Hypothalamus (tissue), 51 donors: Measurements from ENCODE around the gene PTCHD4.
"Not testable (repeated sequence)": the region's sequence is repeated elsewhere in the genome, so short reads cannot be mapped to it uniquely, and the experiment has no call there.

Experiments
- DNase-seq, 51 donors: peaks; one replicate each; lab custom pipeline; 2025; lab: John Stamatoyannopoulos, UW

PTCHD4 gene

GRCh38 chr6:48111143-48111506, at the start of gene PTCHD4:
Gene PTCHD4, minus strand, starts transcription at chr6:48111197. Its CDS starts 42,240 bp downstream, at chr6:48068957.
- DNase-seq = no peak

- no peak for DNase-seq
Measured at GRCh38 chr6:48151142-48151541, 40.1 kb upstream of the PTCHD4 start.

- DNase-seq = no peak
Measured at GRCh38 chr6:48150701-48151100, 39.7 kb upstream of the PTCHD4 start.

- no peak for DNase-seq
Measured at GRCh38 chr6:48147051-48147450, 36.1 kb upstream of the PTCHD4 start.

DNA sequence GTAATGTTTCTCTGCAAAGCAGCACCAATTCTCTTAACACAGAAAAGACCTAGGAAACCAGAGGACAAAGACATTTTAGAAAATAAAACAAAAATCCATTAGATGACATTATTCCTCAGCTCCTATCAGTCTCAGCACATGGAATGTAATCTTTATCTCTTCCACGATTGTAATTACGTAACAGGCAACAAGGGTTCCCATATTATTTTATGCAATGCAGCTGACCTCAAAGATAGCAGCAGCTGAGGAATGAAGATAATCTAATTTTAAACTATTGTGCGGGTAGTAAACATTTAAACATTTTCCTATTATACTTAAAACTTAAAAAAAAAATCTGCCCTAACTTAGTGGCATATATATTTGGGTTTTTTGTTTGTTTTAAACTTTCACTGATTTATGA, 33.0 kb upstream of the PTCHD4 start:
- DNase-seq = no peak

DNA sequence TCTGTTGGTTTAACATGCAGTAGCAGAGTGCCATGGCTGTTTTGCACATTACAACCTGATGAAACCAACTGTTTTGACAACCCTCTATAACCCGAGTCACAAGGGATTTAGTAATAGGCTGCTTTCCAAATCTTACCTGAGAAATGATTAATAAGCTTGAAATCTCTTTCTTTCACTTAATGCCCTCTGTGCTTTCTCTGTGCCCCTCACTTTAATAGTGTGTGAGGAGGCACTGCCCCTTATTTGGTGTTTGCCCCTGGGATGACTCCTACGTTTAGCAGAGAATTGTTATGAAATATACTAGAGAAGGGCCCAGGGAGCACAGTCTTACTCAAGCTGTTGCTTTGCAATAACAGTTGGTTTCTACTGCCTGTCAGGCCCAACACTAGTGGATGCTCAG, 31.0 kb upstream of the PTCHD4 start:
- no peak for DNase-seq

- DNase-seq = no peak
Measured at GRCh38 chr6:48139818-48140614, 29.0 kb upstream of the PTCHD4 start.

GRCh38 chr6:48136856-48137255, 25.9 kb upstream of the PTCHD4 start:
- no peak for DNase-seq

DNA sequence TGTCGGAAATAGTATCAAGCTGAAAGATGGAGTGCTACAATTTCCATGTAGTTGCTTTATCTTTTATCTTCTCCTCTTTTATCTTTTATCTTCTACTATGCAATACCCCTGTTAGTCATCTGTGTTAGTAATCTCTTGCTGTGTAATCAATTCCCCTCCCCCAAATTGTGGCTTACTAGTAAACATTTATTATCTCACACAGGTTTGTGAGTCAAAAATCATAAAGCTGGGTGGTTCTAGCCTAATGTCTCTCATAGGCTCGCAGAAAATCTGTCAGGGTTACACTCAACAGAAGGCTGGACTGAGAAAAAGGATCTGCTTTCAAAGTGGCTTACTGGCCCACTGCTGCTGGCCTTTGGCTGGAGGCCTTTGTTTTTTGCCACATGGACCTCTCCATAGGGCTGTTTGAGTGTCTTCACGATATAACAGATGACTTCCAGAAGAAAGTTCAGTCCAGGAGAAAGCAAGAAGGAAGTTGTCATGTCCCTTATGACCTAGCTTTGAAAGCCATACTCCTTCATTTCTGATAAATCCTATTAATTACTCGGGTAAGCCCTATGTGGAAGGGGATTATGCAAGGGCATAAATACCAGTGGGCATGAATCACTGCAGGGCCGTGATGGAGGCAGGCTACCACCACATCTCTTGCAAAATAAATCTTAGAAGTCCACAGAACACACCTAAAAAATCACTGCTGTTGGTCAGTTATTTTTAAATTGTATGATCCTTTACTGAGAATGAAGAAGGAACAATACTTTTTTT, 24.5 kb upstream of the PTCHD4 start:
- no peak for DNase-seq

DNA sequence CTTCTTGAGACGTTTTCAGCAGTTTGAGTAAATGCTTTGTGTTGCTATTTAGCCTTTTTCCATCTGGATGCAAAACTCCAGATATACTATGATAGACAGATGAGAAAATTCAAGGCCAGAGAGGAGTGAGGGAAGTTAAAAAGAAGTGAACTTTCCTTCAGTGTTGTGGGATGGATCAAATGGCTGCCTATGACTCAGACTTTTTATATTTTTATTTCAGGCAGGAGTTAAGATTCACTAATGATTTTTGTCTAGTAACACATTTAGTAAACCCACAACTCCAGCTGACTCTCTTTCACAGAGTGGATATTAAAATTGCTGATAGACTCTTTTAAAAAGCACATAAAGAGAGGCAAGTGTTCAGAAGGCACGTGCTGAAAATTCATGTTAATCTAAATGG, 23.2 kb upstream of the PTCHD4 start:
- no peak for DNase-seq

DNA sequence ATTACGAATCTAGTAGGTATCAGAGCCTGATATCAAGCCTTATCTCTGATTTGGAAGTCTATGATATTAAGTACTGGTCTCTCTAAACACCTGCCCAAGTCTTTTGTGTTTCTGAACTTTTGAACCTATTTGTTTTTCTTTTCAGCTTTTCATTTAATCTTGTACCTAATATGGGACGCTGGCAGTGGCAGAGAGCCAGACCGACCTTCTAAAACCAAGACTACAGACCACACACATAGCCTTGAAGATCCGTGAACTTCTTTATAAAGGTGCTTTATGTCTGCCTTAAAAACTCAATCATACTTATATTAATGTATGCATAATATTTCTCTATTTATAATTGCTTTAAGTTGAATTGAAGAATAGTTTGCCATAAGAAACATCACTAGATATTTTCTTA, 12.6 kb upstream of the PTCHD4 start:
- no peak for DNase-seq

DNA sequence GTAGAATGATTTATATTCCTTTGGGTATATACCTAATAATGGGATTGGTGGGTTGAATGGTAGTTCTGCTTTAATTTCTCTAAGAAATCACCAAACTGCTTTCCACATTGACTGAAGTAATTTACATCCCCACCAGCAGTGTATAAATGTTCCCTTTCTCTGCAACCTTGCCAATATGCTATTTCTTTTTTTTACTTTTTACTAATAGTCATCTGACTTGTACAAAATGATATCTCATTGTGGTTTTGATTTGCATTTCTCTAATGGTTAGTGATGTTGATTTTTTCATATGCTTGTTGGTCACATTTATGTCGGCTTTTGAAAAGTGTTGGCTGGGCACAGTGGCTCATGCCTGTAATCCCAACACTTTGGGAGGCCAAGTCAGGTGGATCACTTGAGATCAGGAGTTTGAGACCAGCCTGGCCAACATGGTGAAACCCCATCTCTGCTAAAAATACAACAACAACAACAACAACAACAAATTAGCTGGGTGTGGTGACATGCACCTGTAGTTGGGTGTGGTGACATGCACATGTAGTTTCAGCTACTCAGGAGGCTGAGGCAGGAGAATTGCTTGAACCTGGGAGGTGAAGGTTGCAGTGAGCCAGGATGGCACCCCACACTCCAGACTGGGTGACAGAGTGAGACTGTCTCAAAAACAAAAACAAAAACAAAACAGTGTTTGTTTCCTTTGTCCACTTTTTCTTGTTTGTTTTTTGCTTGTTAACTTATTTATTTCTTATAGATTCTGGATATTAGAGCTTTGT, 11.2 kb upstream of the PTCHD4 start:
- DNase-seq = not testable (repeated sequence)

GRCh38 chr6:48116699-48117645, 6.0 kb upstream of the PTCHD4 start:
- DNase-seq = no peak

GRCh38 chr6:48113130-48113529, 2.1 kb upstream of the PTCHD4 start:
- DNase-seq = no peak

- DNase-seq = no peak
Measured at GRCh38 chr6:48111575-48111974, 578 bp upstream of the PTCHD4 start.

DNA sequence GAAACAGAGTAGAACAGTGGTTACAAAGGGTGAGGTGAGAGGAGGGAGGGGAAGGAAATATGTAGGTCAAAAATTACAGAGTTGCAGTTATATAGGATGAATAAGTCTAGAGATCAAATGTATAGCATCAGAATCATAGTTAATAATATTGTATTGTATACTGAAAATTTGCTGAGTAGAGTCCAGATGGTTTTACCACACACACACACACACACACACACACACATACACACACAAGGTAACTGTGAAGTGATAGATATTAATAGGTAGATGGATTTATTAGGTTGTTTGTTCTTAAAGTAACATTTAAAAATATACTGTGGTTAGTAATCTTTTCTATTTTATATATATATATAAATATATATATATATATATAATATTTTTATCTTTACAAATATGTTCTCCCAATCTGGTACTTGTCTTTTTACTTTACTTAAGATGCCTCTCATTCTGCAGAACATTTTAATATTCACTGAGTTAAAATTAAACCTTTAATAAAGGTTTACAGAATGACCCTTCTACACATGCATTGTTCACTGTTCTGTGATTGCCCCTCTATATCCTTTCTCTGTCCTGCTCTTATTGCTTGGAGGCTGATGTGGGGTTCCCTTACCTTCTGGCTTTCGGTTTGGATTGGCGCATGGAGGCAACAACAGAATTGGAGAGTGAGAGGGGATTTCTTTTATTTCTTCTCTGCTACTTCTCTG, 408 bp downstream of the PTCHD4 start:
- no peak for DNase-seq

GRCh38 chr6:48109944-48110343, 1.1 kb downstream of the PTCHD4 start:
- DNase-seq = no peak

GRCh38 chr6:48102476-48103195, 8.4 kb downstream of the PTCHD4 start:
- not testable (repeated sequence) for DNase-seq

DNA sequence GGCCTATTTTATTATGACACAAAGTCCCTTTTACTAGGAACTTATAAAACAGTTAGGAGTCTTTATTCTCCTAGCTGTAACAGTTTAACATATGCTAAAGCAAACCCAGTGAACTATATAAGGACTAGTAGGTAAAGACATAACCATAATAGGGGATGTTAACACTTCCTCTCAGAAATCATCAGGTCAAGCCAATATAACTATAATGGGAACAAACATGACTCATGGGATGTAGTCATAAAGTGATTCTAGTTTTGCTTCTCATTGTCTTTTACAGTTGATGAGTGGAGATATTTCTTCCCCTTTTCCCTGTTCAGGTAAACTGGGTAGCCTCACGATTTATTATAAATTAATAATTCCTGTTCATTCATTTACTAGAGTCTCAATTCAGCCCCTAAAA, 9.7 kb downstream of the PTCHD4 start:
- DNase-seq = no peak
